K562 (cell line): ENCODE measurements around the gene WDR31. TPM values are rescaled to one million over a fixed set of nuclear protein-coding genes. Genes with fewer than 3 reads are reported as not detected.

Experiments
- ARHGAP35 ChIP-seq: fragments of 450-650 bp; IDR thresholded peaks from 2 replicates; pipeline ENCODE4 v1.6.1; 2018; ENCODE audit not compliant: partially characterized antibody
- ATF1 ChIP-seq, 2 experiments: fragments of 450-650 bp in 1 of 2; IDR thresholded peaks; 2 replicates each; pipeline ENCODE4 v1.6.1; 2016; ENCODE audit warnings: missing compliant biosample characterization in 1 of 2, missing genetic modification characterization in 1 of 2
- E2F3 ChIP-seq: fragments of 250-450 bp; sonication (Bioruptor Pico); IDR thresholded peaks from 2 replicates; pipeline ENCODE4 v1.4.0; 2020; ENCODE audit warnings: mild to moderate bottlenecking
- ERF ChIP-seq: fragments of 450-650 bp; formaldehyde crosslinking; IDR thresholded peaks from 2 replicates; pipeline ENCODE4 v1.4.0; 2020; ENCODE audit warnings: mild to moderate bottlenecking, mixed read lengths
- KLF6 ChIP-seq: fragments of 250-450 bp; sonication (Bioruptor Pico); IDR thresholded peaks from 2 replicates; pipeline ENCODE4 v1.4.0; 2020; ENCODE audit warnings: mild to moderate bottlenecking, moderate library complexity, borderline replicate concordance
- NR2C2 ChIP-seq, 2 experiments: fragments of 200-800 bp in 1 of 2; sonication (Bioruptor generic) in 1 of 2; sonication (generic) in 1 of 2; formaldehyde crosslinking in 1 of 2; IDR thresholded peaks; 2 replicates each; pipeline versions ENCODE4 v1.6.1 to v1.8.0; 2016 to 2022; ENCODE audit warnings: mild to moderate bottlenecking in 1 of 2, missing compliant biosample characterization in 1 of 2, missing genetic modification characterization in 1 of 2, missing genetic modification reagents in 1 of 2
- NR4A1 ChIP-seq, 2 experiments: fragments of 250-450 bp in 1 of 2; fragments of 450-650 bp in 1 of 2; sonication (Bioruptor Pico) in 1 of 2; IDR thresholded peaks; 2 replicates each; pipeline versions ENCODE4 v1.4.0 to v1.6.1; 2016 to 2020; ENCODE audit warnings: mild to moderate bottlenecking in 2 of 2, missing compliant biosample characterization in 1 of 2, missing genetic modification characterization in 1 of 2, moderate library complexity in 1 of 2
- POLR2G ChIP-seq: fragments of 200-400 bp; formaldehyde crosslinking; IDR thresholded peaks from 2 replicates; pipeline ENCODE4 v1.6.1; 2017; ENCODE audit warnings: low read depth, mild to moderate bottlenecking, antibody characterized with exemption, low read length, moderate library complexity
- TCFL5 ChIP-seq: fragments of 250-450 bp; sonication (Bioruptor Pico); conservative IDR thresholded peaks from 2 replicates; pipeline ENCODE4 v1.6.1; 2021; ENCODE audit warnings: mild to moderate bottlenecking, moderate library complexity, matching md5 sums
- TSHZ1 ChIP-seq: fragments of 250-450 bp; sonication (Bioruptor Pico); IDR thresholded peaks from 2 replicates; pipeline ENCODE4 v1.4.0; 2020; ENCODE audit warnings: mild to moderate bottlenecking, moderate library complexity
- ZBTB17 ChIP-seq: fragments of 450-650 bp; formaldehyde crosslinking; IDR thresholded peaks from 2 replicates; pipeline ENCODE4 v1.4.0; 2020; ENCODE audit warnings: mild to moderate bottlenecking
- ZNF24 ChIP-seq: fragments of 450-650 bp; IDR thresholded peaks from 2 replicates; pipeline ENCODE4 v1.6.1; 2016
- ZNF347 ChIP-seq: fragments of 450-650 bp; formaldehyde crosslinking; IDR thresholded peaks from 2 replicates; pipeline ENCODE4 v1.4.0; 2020; ENCODE audit warnings: low read depth, mild to moderate bottlenecking, moderate library complexity
- ZNF507 ChIP-seq: conservative IDR thresholded peaks from 2 replicates; pipeline ENCODE4 v1.6.1; 2017; ENCODE audit warnings: missing genetic modification characterization, missing compliant biosample characterization
- polyA plus RNA-seq, 8 experiments: library from polyadenylated mRNA; depleted of rRNA in 4 of 8; stranded (reverse) in 5 of 8; unstranded in 3 of 8; fragments of >200 nt; fragmentation: Nextera tagmentation in 2 of 8; fragmentation: Illumina TruSeq in 1 of 8; extraction: Ambion mirVana in 2 of 8; extraction: Trizol in 1 of 8; gene quantifications; 2 replicates each; pipeline versions ENCODE4 v1.2.1 to v1.2.3, GENCODE V29; 2011 to 2014; ENCODE audit warnings: inconsistent platforms in 1 of 8, missing spikeins in 1 of 8
- total RNA-seq, 7 experiments: library from RNA; depleted of rRNA in 6 of 7; stranded (reverse); fragments of >200 nt in 6 of 7; fragmentation: Illumina TruSeq in 2 of 7; extraction: Trizol in 2 of 7; gene quantifications; 2 replicates each; pipeline versions ENCODE4 v1.2.1 to v1.2.3, GENCODE V29; 2011 to 2021; ENCODE audit warnings: low replicate concordance in 1 of 7
- TF ChIP-seq, protein P1 (sequence below): sonication (generic); formaldehyde crosslinking; IDR thresholded peaks from 2 replicates; pipeline ENCODE4 v1.8.0; 2022; ENCODE audit warnings: mild to moderate bottlenecking, low read depth, missing genetic modification reagents
- TF ChIP-seq, protein P2 (sequence below): fragments of 250-450 bp; sonication (Bioruptor Pico); IDR thresholded peaks from 2 replicates; pipeline ENCODE4 v1.8.0; 2021; ENCODE audit warnings: moderate library complexity, mild to moderate bottlenecking, inconsistent platforms
- TF ChIP-seq, protein P3 (sequence below): fragments of 450-650 bp; formaldehyde crosslinking; IDR thresholded peaks from 2 replicates; pipeline ENCODE4 v1.4.0; 2022; ENCODE audit warnings: missing genetic modification characterization
- TF ChIP-seq, protein P4 (sequence below): fragments of 250-450 bp; sonication (Bioruptor Pico); IDR thresholded peaks from 2 replicates; pipeline ENCODE4 v1.8.0; 2021; ENCODE audit warnings: moderate library complexity, mild to moderate bottlenecking, inconsistent platforms

Gene WDR31
- total and polyA plus RNA-seq, 9 of the 15 experiments (the other 6 are each of a cell fraction or from before 2014, with no cell fraction given): 0.35 to 1.8 (median 0.95) TPM

- TF ChIP-seq ZNF507 (tag) (0 out of 2 replicates have a peak, but pooled peaks have one; percentile 48), TCFL5 (CRISPR knock-in tag) (peak; percentile 89), KLF6 (peak; percentile 96), POLR2G (no peak), ARHGAP35 (no peak), NR4A1 (CRISPR knock-in tag; IDR thresholded peaks at IDR 0.05) (no peak), NR4A1 (tag; IDR thresholded peaks at IDR 0.05) (peak; percentile 98), ZNF347 (CRISPR knock-in tag) (no peak), NR2C2 (CRISPR knock-in tag; IDR thresholded peaks at IDR 0.05) (no peak), NR2C2 (tag; IDR thresholded peaks at IDR 0.05) (peak; percentile 55), ZNF24 (no peak), ERF (CRISPR knock-in tag) (0 out of 2 replicates have a peak, but pooled peaks have one; percentile 46), TSHZ1 (CRISPR knock-in tag) (peak; percentile 92), E2F3 (CRISPR knock-in tag) (peak; percentile 85), ATF1 (CRISPR knock-in tag; IDR thresholded peaks at IDR 0.05) (no peak), ATF1 (tag; IDR thresholded peaks at IDR 0.05) (peak; percentile 23; the same call in 1 of the 2 replicates), ZBTB17 (CRISPR knock-in tag) (peak; percentile 89)
- TF ChIP-seq, protein P1, sequence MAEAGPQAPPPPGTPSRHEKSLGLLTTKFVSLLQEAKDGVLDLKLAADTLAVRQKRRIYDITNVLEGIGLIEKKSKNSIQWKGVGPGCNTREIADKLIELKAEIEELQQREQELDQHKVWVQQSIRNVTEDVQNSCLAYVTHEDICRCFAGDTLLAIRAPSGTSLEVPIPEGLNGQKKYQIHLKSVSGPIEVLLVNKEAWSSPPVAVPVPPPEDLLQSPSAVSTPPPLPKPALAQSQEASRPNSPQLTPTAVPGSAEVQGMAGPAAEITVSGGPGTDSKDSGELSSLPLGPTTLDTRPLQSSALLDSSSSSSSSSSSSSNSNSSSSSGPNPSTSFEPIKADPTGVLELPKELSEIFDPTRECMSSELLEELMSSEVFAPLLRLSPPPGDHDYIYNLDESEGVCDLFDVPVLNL: no peak
- TF ChIP-seq, protein P2, sequence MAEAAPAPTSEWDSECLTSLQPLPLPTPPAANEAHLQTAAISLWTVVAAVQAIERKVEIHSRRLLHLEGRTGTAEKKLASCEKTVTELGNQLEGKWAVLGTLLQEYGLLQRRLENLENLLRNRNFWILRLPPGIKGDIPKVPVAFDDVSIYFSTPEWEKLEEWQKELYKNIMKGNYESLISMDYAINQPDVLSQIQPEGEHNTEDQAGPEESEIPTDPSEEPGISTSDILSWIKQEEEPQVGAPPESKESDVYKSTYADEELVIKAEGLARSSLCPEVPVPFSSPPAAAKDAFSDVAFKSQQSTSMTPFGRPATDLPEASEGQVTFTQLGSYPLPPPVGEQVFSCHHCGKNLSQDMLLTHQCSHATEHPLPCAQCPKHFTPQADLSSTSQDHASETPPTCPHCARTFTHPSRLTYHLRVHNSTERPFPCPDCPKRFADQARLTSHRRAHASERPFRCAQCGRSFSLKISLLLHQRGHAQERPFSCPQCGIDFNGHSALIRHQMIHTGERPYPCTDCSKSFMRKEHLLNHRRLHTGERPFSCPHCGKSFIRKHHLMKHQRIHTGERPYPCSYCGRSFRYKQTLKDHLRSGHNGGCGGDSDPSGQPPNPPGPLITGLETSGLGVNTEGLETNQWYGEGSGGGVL (CRISPR knock-in tag): peak; percentile 81
- TF ChIP-seq, protein P3, sequence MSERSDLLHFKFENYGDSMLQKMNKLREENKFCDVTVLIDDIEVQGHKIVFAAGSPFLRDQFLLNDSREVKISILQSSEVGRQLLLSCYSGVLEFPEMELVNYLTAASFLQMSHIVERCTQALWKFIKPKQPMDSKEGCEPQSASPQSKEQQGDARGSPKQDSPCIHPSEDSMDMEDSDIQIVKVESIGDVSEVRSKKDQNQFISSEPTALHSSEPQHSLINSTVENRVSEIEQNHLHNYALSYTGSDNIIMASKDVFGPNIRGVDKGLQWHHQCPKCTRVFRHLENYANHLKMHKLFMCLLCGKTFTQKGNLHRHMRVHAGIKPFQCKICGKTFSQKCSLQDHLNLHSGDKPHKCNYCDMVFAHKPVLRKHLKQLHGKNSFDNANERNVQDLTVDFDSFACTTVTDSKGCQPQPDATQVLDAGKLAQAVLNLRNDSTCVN (CRISPR knock-in tag): peak; percentile 92
- TF ChIP-seq, protein P4, sequence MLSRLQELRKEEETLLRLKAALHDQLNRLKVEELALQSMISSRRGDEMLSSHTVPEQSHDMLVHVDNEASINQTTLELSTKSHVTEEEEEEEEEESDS (CRISPR knock-in tag): 0 out of 2 replicates have a peak, but pooled peaks have one; percentile 34
These were observed 5.6 kb upstream of the WDR31 start (continued) for GRCh38 chr9:113345671-113346070.
